Mesodermal cell (in vitro differentiated cells): ENCODE data around the gene LZTS2.

Experiments used
- H3K27ac ChIP-seq: 2 replicates; pipeline ENCODE4 v1.7.0; 2013; ENCODE audit warnings: mild to moderate bottlenecking, low read depth, low read length, moderate library complexity; ENCODE audit not compliant: severe bottlenecking
- H3K36me3 ChIP-seq: 2 replicates; pipeline ENCODE4 v1.7.1; 2013; ENCODE audit warnings: mild to moderate bottlenecking, low read length, moderate library complexity; ENCODE audit not compliant: control insufficient read depth, insufficient read depth
- H3K4me1 ChIP-seq: one replicate; pipeline ENCODE4 v1.7.1; 2013; ENCODE audit warnings: mild to moderate bottlenecking, low read length; ENCODE audit not compliant: insufficient read depth, control insufficient read depth, poor library complexity, severe bottlenecking
- H3K4me3 ChIP-seq: 2 replicates; pipeline ENCODE4 v1.7.0; 2013; ENCODE audit warnings: low read length, control low read depth, mild to moderate bottlenecking; ENCODE audit not compliant: insufficient read depth, poor library complexity, severe bottlenecking; ENCODE audit errors: extremely low read depth
- H3K9me3 ChIP-seq: 2 replicates; pipeline ENCODE4 v1.7.1; 2013; ENCODE audit warnings: mild to moderate bottlenecking, low read length, moderate library complexity; ENCODE audit not compliant: control insufficient read depth
- WGBS, 2 experiments: methylation state at CpG; one replicate each; pipeline ENCODE4 v1.1.5; 2013; ENCODE audit warnings: missing lambda C conversion rate in 2 of 2; ENCODE audit not compliant: insufficient coverage in 2 of 2; 5-methylcytosine and 5-hydroxymethylcytosine counted together

Gene LZTS2

DNA sequence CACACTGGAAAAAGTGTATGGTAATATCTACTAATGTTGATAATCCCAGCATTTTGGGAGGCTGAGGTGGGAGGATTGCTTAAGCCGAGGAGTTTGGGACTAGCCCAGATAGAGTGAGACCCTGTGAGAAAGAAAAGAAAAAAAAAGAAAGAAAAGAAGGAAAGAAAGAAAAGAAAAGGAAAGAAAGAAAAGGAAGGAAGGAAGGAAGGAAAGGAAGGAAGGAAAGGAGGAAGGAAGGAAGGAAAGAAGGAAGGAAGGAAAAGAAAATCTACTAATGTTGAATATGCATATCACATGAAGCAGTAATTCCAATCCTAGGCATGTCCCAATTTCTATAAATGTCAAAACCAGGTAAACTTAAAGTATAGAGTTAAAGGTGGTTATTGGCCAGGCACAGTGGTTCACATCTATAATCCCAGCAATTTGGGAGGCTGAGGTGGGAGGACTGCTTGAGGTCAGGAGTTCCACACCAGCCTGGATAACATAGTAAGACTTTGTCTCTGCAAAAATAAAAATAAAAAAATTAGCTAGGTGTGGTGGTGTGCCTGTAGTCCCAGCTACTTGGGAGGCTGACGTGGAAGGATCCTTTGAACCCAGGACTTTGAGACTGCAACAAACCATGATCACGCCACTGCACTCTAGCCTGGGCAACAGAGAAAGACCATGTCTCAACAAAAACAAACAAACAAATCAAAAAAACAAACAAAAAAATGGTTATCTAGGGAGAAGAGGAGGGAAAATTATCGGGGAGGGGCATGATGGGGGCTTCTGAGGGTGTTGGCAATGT lies 57.0 kb downstream of the LZTS2 start:
- 75 to 80% methylated on average over 1 of the region's 4 CpGs for WGBS, 2 experiments
- peaks cover 9% of the 10 kb centered on the region for H3K4me1 ChIP-seq
- no peaks in the 10 kb centered on the region for H3K9me3 ChIP-seq
- no peak overlapping the region for H3K4me3 ChIP-seq
- H3K36me3 ChIP-seq = peaks cover 3% of the 10 kb centered on the region
- no peak overlapping the region for H3K27ac ChIP-seq
